GM18520 (cell line): ENCODE measurements around the gene USP47.

Experiments used
- ATAC-seq: cut with Tn5 transposase; IDR thresholded peaks from one replicate; pipeline ENCODE4 v1.9.1; 2021; ENCODE audit not compliant: unreplicated experiment

USP47 gene

DNA sequence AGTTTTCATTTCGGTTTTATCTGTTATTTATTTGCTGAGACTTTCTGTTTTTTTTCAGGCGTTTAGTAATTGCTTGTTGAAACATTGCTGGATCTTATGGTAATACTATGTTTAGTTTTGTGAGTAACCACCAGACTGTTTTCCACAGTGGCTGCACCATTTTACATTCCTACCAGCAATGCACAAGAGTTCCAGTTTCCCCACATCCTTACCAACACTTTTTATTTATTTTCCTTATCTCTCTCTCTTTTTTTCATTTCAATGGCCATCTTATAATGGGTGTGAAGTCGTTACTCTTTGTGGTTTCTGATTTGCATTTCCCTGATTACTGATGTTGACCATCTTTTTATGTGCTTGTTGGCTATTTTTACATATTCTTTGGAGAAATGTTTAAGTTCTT lies 23.7 kb downstream of the USP47 start:
- no peak for ATAC-seq

DNA sequence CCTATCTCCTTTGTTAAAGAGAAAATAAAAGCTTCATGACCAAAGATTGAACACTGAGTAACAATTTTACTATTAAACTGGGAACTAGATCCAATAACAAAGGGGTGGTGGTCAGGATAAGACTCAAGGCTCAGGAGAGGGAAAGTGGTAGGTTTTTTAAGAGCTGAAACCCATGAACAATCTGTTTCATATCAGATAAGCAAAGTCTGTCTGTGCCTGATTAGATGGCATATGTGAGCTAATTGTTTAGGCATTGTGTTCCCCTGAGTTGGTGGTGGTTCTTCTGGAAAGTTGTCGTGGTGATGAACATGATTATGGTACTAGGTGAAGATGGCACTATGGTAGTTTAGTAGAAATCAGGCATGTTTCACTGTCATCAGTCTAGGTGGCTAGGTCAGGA lies 24.4 kb downstream of the USP47 start:
- no peak for ATAC-seq

DNA sequence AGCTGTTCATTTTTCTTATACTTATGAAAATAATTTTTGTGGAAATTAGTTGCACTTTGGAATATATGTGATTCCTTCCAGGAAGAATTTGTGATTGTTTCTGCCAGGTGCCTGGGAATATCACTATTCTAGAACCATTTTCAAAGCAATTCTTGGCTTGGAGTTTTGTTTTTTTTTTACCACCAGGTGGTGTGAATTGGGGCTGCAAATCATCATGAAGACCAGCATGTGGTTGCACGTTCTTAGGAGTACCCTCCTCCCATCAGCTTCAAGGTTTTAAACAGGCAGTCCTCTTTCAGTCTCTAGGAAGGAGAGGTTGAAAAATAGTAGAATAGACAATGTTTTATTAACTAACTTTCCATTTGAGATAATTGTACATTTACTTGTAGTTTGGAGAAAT lies 25.9 kb downstream of the USP47 start:
- ATAC-seq = no peak

DNA sequence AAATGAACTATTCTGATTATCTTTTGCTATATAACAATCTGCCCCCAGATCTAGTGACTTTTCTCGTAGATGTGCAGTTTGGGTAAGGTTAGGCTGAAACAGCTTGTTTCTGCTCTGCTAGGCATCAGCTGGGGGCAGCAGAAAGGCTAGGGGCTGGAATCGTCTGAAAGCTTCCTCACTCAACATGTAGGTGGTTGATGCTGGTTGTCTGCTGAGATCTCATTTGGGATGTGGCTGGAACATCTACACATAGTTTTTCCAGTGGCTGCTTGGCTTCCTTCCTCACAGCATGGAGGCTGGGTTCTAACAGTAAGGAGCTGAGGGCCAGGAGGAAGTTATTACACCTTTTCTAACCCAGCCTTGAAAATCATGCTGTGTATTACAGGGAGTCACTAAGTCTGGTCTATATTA lies 30.2 kb downstream of the USP47 start:
- no peak for ATAC-seq

DNA sequence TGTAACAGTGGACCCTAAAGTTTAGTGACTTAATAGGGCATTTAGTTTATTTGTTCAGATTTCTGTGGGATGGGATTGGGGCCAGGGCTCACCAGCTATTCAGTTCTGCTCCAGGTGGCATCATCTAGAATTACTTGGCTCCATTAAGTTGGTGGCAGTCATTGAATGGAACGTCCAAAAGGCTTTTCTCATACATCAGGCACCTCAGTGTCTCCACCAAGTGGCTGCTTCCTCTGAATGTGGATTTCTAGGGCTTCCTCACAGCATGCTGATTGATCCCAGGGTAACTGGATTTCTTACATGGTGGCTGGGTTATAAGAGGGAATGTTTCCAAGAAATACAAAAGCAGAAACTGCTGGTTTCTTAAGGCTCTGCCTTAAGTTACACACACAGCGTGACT lies 34.7 kb downstream of the USP47 start:
- ATAC-seq = no peak

DNA sequence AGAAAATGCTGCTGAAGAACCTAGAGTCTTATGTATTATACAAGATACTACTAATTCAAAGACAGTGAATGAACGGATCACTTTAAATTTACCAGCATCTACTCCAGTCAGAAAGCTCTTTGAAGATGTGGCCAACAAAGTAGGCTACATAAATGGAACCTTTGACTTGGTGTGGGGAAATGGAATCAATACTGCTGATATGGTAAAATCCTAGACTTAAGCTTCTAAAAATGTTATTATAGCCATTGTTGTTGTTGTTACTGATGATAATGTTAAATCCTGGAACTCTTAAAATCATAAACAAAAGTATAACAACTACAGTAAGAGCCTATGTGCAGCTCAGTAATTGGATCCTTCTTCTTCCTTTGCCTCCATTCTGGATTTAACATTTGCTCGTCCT lies 38.4 kb downstream of the USP47 start:
- ATAC-seq = no peak

DNA sequence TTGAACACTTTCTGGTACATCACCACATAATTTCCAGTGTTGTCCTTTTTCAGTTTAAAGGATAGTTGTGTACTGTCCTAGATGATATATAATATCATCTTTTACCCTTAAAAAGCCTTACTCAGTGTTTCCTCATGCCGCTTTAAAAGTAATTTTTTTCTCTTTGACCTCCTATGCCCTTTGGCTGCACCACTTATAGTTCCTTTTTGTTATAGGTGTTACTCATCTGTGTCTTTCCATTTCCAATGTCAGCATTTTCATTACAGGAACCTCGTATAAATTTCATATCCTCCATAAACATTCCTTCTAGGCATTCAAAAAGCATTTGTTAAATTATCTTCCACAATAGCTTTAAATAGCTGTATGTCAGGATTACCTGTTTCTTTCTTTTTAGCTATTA lies 40.8 kb downstream of the USP47 start:
- ATAC-seq = no peak

DNA sequence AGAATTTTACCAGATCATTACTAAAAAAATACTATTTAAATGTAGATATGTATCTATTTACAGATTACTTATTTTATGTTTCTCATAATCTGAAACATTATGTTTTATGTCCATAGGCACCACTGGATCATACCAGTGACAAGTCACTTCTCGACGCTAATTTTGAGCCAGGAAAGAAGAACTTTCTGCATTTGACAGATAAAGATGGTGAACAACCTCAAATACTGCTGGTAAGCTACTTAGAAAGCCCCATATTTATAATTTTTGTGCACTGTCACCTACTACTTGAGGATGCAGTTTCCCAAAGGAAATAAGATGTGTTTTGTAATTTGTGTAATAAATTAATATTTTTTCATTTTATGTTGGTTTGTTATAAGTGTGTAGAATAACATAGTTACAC lies 42.6 kb downstream of the USP47 start:
- ATAC-seq = no peak

DNA sequence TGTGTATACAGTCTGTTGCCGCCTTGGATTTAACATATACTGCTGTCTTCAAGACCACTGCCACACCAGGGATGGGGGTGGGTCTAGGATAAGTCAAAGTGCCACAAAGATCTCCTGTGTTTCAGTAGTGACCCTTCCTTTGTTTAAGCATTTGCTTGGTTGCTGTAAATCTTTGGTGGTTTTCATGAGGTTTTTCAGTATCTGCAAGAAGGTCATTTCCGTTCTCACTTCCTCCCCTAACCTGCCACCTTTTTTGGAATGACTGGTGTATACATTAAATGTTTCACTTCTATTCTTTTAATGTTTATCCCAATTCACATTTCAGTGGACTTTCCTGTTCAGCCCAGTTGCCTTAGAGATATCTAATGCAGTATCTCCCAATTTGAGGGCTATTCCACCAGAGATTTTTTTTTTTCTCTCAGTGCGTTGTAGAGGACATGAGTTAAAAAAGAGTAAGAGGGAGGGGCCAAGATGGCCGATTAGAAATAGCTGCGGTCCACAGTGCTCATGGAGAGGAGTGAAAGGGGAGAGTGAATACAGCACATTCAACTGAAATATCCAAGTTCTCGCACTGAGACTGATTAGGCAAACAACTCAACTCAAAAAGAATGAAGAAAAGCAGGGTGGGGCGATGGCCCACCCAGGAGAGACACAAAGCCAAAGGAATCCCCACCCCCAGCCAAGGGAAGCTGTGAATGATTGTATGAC lies 43.2 kb downstream of the USP47 start:
- peak; percentile 80 for ATAC-seq

DNA sequence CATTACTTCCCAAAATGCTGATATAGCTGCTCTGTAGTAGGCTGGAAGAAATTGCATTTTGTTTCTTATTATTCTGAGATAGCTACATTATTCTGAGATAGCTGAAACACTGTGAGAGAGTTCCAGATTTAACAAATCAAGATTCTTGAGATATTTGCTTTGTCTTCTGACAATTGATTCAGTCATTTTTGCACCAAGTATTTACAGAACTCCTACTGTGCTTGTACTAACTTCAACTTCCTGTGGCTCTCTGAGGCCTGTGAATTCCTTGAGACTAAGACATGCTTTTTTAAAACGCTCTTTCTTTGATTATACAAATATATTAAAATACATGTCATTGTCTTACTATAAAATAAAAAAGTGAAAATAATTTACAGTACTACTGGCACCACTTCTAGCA lies 52.7 kb downstream of the USP47 start:
- ATAC-seq = no peak

DNA sequence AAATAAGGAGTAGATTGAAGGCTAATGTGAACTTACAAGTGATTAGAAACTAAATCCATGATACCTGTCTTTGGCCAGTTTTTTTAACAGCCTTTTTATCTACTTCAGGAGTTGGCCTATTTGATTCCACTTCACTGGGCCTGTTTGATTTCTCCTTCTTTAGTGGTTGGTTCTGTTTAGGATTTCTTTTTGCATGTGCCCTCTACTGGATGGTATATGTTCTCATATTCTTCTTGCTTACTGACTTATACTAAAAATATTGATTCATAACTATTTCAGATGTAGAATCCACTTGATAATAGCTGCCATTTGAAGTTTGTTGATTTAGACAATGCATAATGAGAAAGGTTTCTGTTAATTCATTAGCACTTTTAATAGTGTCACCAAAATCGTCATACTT lies 53.9 kb downstream of the USP47 start:
- no peak for ATAC-seq

DNA sequence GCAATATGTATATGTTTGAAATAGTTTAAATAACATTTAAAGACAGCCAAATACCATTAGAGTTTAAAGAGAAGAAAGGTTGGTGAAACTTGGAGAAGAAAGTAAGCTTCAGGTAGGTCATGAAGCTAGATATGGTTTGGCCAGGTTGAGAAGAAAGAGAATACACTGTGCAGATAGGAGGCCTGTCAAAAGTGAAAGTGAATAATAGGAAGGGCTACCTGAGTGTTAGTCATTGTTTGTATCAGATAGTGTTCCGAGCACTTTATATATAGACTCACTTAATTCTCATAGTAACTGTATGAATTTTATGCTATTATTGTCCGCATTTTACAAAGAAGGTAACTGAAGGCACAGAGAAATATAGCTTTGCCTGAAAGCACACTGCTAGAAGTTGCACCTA lies 56.9 kb downstream of the USP47 start:
- no peak for ATAC-seq

DNA sequence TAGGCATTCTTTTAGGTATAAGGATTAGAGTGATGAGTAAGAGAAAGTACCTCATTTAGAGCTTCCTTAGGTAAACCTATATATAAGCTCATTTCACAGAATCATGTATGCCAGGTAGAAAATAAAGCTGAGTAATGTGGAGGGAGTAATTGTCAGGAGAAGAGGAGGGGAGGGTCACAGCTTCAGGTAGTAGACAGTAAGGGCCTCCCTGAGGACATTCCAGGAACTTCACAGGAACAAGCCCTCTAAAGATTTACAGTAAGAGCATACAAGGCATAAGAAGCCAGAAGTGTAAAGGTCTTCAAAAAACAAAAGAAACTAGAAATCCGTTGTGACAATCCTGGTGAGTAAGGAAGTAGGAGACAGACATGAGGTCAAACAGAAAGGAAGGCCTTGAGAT lies 57.6 kb downstream of the USP47 start:
- no peak for ATAC-seq

DNA sequence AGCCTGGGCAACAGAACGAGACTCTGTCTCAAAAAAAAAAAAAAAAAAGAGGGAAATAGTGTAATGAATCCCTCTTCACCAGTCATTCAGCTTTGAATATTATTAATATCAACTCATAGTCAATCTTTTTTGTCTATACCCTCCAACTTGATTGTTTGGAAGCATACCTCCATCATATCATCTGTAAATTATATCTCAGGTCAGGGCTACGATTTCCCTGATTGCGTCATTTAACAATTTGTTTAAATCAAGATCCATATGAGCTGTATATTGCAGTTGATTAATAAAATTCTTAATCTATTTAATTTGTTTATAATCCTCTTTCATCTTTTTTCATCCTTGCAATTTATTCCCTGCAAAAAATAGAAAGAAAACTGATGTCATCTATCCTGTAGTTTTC lies 60.2 kb downstream of the USP47 start:
- no peak for ATAC-seq

DNA sequence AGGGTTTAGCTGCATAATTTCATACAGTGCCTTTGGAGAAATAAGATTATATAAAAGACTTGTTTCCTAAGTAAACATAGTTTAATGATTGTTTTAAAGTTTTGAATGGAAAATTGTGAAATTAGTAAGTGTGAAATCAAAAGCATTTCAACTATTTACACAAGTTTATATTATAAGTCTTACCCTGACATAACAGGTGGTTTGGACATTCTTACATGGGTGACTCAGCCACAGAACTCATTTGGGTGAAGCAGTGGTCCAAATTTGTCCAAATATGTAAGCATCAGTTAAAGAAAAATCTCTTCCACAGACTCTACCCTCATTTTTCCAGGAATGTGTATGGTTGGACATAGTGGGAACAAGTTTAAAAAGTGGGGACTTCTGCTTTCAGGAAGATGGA lies 68.0 kb downstream of the USP47 start:
- ATAC-seq = no peak

DNA sequence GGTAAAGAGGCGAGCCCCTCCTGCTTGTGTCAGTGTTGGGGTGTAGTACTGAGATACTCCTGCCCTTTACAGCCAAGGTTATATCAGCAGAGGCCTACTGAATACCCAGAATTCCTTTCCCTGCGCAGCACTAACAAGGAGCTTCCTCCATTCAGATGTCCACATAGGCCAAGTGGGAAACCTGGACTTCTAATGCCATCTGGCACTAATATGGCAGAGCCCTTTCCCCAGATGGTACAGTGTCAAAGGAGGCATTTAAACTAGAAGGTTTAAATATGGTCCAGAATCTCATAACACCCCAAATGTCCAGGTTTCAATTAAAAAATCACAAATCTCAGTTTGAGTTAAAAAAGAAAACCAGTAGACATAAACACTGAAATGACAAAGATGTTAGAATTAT lies 68.8 kb downstream of the USP47 start:
- ATAC-seq = no peak

DNA sequence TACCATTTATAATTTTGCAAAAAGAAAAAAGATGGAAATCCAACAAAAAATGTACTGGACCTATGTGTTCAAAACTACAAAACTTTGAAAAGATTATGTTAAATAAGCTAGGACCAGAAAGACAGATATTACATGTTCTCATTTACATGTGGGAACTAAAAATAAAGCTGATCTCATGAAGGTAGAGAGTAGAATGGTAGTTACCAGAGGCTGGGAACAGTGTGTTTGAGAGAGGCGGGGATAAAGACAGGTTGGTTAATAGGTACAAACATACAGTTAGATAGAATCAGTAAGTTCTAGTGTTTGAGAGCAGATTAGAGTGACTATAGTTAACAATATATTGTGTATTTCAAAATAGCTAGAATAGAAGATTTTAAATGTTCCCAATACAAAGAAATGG lies 71.6 kb downstream of the USP47 start:
- ATAC-seq = no peak

DNA sequence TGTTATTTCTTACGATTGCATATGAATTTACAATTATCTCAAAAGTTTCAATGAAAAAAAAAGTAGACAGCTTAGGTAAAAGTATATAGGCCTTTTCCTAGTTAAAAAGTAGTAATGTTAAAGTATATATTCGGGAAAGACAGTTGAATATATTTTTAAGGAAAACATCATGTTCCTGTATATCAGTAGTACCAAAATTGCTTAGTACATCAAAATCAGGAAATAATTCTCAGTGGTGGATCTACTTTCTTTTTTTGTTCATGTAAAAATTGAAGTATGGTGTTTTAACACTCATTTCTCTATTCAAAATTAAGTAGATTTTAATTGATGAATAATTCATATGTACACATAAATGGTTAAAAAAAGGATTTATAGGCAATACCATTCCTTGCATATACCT lies 73.9 kb downstream of the USP47 start:
- no peak for ATAC-seq

DNA sequence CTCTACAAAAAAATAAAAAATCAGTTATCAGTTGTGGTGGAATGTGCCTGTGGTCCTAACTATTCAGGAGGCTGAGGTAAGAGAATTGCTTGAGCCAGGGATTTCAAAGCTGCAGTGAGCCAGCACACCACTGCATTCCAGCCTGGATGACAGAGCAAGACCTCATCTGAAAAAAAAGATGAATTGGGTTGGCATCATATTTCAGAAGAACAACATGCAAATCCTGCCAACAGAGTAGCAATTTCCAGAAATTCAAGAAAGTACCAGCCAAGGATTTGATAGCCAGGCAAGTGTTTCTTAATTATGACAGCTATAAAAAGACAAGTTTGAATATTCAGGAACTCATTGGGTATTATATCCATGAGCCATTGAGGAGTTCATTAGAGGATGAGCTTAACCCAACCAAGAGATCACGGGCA lies 75.2 kb downstream of the USP47 start:
- no peak for ATAC-seq

DNA sequence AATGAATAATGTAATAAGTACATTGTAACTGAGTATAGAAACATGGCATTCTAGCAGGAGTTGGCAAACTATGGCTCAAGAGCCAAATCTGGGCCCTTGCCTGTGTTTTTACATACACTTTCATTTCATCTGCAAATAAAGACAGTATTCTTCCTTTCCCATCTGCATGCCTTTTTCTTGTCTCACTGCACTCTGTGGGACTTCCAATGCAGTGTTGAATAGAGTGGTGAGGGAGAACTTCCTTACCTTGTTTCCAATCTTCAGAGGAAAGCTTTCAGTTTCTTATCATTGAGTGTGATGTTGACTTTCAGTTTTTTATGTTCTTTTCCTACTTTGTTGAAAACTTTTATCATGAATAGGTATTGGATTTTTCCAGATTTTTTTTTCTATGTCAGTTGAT lies 82.1 kb downstream of the USP47 start:
- ATAC-seq = no peak

DNA sequence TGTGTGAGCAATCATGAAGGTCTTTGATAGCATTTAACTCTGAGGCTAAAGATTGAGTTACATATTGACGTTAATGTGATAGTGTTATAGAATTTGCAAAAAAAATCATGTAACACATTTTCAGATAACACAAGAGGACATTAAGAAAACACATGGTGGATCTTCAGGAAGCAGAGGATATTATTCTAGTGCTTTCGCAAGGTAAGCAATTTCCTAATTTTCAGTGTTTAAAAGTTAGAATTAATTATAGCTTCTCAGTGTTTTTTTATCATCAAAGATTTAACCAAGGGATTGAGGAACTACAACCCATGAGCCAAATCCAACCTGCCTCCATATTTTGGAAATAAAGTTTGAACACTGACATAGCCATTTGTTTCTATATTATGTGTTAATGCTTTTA lies 88.1 kb downstream of the USP47 start:
- no peak for ATAC-seq

DNA sequence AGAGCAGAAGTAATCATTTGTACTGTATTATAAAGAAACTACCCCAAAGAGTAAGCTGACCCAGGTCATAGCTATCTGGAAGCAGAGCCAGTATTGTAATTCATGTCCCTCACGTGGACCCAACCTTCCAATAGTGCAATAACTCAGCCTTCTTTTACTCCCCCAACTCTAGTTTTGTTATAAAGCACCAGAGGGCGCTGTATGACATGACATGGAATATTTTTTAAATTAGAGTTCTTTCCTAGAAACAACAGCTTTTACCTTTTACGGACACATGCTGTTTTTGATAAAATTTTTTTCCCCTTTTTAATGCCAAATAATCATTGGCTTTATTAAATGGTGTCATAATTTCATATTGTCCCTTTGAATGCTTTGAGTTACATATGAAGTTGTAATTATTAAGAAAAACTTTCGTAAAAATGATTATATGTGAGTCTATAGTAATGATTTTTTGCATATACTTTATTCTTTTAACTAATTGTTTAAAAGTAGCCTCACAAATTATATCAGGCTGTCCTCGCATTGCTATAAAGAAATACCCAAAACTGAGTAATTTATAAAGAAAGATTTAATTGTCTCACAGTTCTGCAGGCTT lies 89.8 kb downstream of the USP47 start:
- no peak for ATAC-seq

DNA sequence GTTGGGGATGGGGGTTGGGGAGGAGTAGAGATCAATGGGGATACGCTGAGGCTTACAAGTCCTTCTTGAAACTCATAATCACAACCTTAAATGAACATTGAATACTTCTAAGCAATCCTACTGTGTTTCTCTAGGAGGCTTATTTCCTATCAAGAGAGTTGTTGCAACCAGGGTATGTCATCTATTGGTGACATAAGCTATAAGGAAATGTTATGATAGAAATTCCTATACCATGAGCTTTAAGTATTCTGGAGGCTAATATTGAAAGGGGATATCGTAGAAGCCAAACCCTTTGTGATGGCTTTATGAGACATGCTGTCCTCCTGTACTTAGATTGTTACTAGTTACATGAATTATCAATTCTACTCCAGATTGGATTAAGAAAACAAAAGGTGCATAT lies 93.8 kb downstream of the USP47 start:
- no peak for ATAC-seq
